H9 (cell line): ENCODE data around the gene TRIM77. TPM values are rescaled to one million over a fixed set of nuclear protein-coding genes. Genes with fewer than 3 reads are reported as not detected.
"Not testable (repeated sequence)": the region's sequence is repeated elsewhere in the genome, so short reads cannot be mapped to it uniquely, and the experiment has no call there.

Experiments used
- DNase-seq: peaks from one replicate; pipeline ENCODE4 v3.0.0-alpha.2; 2017
- H2AFZ ChIP-seq: one replicate; pipeline ENCODE4 v1.6.1; 2013; ENCODE audit warnings: mild to moderate bottlenecking, low read length, control low read depth, moderate library complexity
- H2AK5ac ChIP-seq: 2 replicates; pipeline ENCODE4 v1.6.1; 2013; ENCODE audit warnings: low read length, control low read depth, mixed read lengths; ENCODE audit not compliant: insufficient read length
- H2BK120ac ChIP-seq: one replicate; pipeline ENCODE4 v1.6.1; 2013; ENCODE audit warnings: low read depth, mild to moderate bottlenecking, low read length, control low read depth, inconsistent platforms; ENCODE audit not compliant: poor library complexity, severe bottlenecking
- H2BK12ac ChIP-seq: 2 replicates; pipeline ENCODE4 v1.6.1; 2013; ENCODE audit warnings: low read length, control low read depth, mixed read lengths, low read depth; ENCODE audit not compliant: insufficient read length
- H2BK15ac ChIP-seq: 2 replicates; pipeline ENCODE4 v1.6.1; 2013; ENCODE audit warnings: low read depth, low read length, control low read depth
- H2BK20ac ChIP-seq: one replicate; pipeline ENCODE4 v1.6.1; 2013; ENCODE audit warnings: low read depth, mild to moderate bottlenecking, low read length, control low read depth, inconsistent platforms; ENCODE audit not compliant: poor library complexity, severe bottlenecking
- H2BK5ac ChIP-seq: 2 replicates; pipeline ENCODE4 v1.6.1; 2013; ENCODE audit warnings: low read length, control low read depth, mixed read lengths; ENCODE audit not compliant: insufficient read length
- H3K14ac ChIP-seq: 2 replicates; pipeline ENCODE4 v1.6.1; 2013; ENCODE audit warnings: low read length, control low read depth; ENCODE audit not compliant: insufficient read depth
- H3K18ac ChIP-seq: 2 replicates; pipeline ENCODE4 v1.6.1; 2013; ENCODE audit warnings: low read depth, mild to moderate bottlenecking, mixed read lengths, low read length, control low read depth; ENCODE audit not compliant: insufficient read length
- H3K23ac ChIP-seq: 2 replicates; pipeline ENCODE4 v1.6.1; 2013; ENCODE audit warnings: low read length, control low read depth, mixed read lengths, low read depth; ENCODE audit not compliant: insufficient read length
- H3K23me2 ChIP-seq: 2 replicates; pipeline ENCODE4 v1.6.1; 2013; ENCODE audit warnings: low read depth, mild to moderate bottlenecking, mixed read lengths, low read length, control low read depth; ENCODE audit not compliant: insufficient read length, poor library complexity, severe bottlenecking
- H3K27ac ChIP-seq: 2 replicates; pipeline ENCODE4 v1.5.1; 2013; ENCODE audit warnings: low read length, control low read depth, mixed read lengths, low read depth; ENCODE audit not compliant: insufficient read length
- H3K27me3 ChIP-seq: 2 replicates; pipeline ENCODE4 v1.6.1; 2013; ENCODE audit warnings: low read length, control low read depth, inconsistent platforms; ENCODE audit not compliant: insufficient read depth
- H3K4ac ChIP-seq: 2 replicates; pipeline ENCODE4 v1.6.1; 2013; ENCODE audit warnings: low read depth, mild to moderate bottlenecking, control low read depth, inconsistent platforms, low read length, moderate library complexity
- H3K4me1 ChIP-seq: 2 replicates; pipeline ENCODE4 v1.6.1; 2013; ENCODE audit warnings: low read length, control low read depth, inconsistent platforms; ENCODE audit not compliant: insufficient read depth
- H3K4me2 ChIP-seq: 2 replicates; pipeline ENCODE4 v1.6.1; 2013; ENCODE audit warnings: low read length, control low read depth, mixed read lengths; ENCODE audit not compliant: insufficient read length, insufficient read depth
- H3K56ac ChIP-seq: 2 replicates; pipeline ENCODE4 v1.6.1; 2013; ENCODE audit warnings: low read depth, mild to moderate bottlenecking, mixed read lengths, low read length, control low read depth; ENCODE audit not compliant: insufficient read length
- H3K79me1 ChIP-seq: 2 replicates; pipeline ENCODE4 v1.6.1; 2013; ENCODE audit warnings: low read depth, mild to moderate bottlenecking, moderate library complexity, low read length, control low read depth, inconsistent platforms; ENCODE audit not compliant: insufficient read depth, poor library complexity, severe bottlenecking
- H3K79me2 ChIP-seq: 2 replicates; pipeline ENCODE4 v1.6.1; 2013; ENCODE audit warnings: low read length, control low read depth, inconsistent platforms; ENCODE audit not compliant: insufficient read depth
- H3K9ac ChIP-seq: 2 replicates; pipeline ENCODE4 v1.6.1; 2013; ENCODE audit warnings: low read length, control low read depth, mixed read lengths; ENCODE audit not compliant: insufficient read length; ENCODE audit errors: extremely low read depth
- H3K9me3 ChIP-seq: one replicate; pipeline ENCODE4 v1.6.1; 2013; ENCODE audit warnings: low read depth, low read length, inconsistent platforms; ENCODE audit not compliant: control insufficient read depth
- H3T11ph ChIP-seq: one replicate; pipeline ENCODE4 v1.6.1; 2013; ENCODE audit warnings: mild to moderate bottlenecking, low read length, control low read depth, inconsistent platforms
- H4K20me1 ChIP-seq: one replicate; pipeline ENCODE4 v1.6.1; 2013; ENCODE audit not compliant: control insufficient read depth, insufficient read length, insufficient read depth
- H4K5ac ChIP-seq: 2 replicates; pipeline ENCODE4 v1.6.1; 2013; ENCODE audit warnings: low read depth, mild to moderate bottlenecking, mixed read lengths, low read length, control low read depth; ENCODE audit not compliant: insufficient read length
- H4K8ac ChIP-seq: replicated peaks from 2 replicates; pipeline ENCODE4 v1.6.1; 2013; ENCODE audit warnings: low read length, control low read depth, mixed read lengths, low read depth; ENCODE audit not compliant: insufficient read length
- H4K91ac ChIP-seq: 2 replicates; pipeline ENCODE4 v1.6.1; 2013; ENCODE audit warnings: low read depth, mild to moderate bottlenecking, moderate library complexity, mixed read lengths, low read length, control low read depth; ENCODE audit not compliant: insufficient read length
- H3K27ac Mint-ChIP-seq, 3 experiments: 2 replicates in 2 of 3; 3 replicates in 1 of 3; pipeline ENCODE4 v1.8.0; 2020 to 2021; ENCODE audit warnings: mixed read lengths in 3 of 3, mild to moderate bottlenecking in 1 of 3, moderate library complexity in 1 of 3
- H3K27me3 Mint-ChIP-seq: 2 replicates; pipeline ENCODE4 v1.8.0; 2021; ENCODE audit warnings: low read depth, mild to moderate bottlenecking, moderate library complexity, mixed read lengths
- H3K36me3 Mint-ChIP-seq, 3 experiments: 2 replicates in 2 of 3; 3 replicates in 1 of 3; pipeline ENCODE4 v1.8.0; 2020 to 2021; ENCODE audit warnings: low read depth in 3 of 3, mixed read lengths in 3 of 3; ENCODE audit not compliant: insufficient read depth in 1 of 3
- H3K4me1 Mint-ChIP-seq, 2 experiments: 2 replicates each; pipeline ENCODE4 v1.8.0; 2020; ENCODE audit warnings: mixed read lengths in 2 of 2
- H3K4me3 Mint-ChIP-seq, 2 experiments: 2 replicates in 1 of 2; 3 replicates in 1 of 2; pipeline ENCODE4 v1.8.0; 2020 to 2021; ENCODE audit warnings: mild to moderate bottlenecking in 2 of 2, mixed read lengths in 2 of 2, moderate library complexity in 1 of 2
- H3K9me3 Mint-ChIP-seq, 2 experiments: 2 replicates in 1 of 2; 3 replicates in 1 of 2; pipeline ENCODE4 v1.8.0; 2020; ENCODE audit warnings: mild to moderate bottlenecking in 2 of 2, mixed read lengths in 2 of 2, moderate library complexity in 1 of 2
- WGBS: extraction: QIAGEN DNeasy Blood & Tissue Kit; methylation state at CpG from one replicate; pipeline ENCODE4 v1.1.7; 2013; ENCODE audit warnings: missing lambda C conversion rate, low lambda C conversion rate, mixed read lengths; ENCODE audit not compliant: insufficient read length; ENCODE audit errors: extremely low coverage; 5-methylcytosine and 5-hydroxymethylcytosine counted together
- total RNA-seq: library from RNA; stranded (reverse); gene quantifications from 2 replicates; pipeline ENCODE4 v1.2.1, GENCODE V29; 2021

The TRIM77 gene
- total RNA-seq, 1 experiment from 2014 or later = not detected

- no CpG with 5 or more reads among the region's 4 CpGs for WGBS
- H3T11ph ChIP-seq, DNase-seq: not testable (repeated sequence)
Observed at GRCh38 chr11:89707080-89707479, 3.0 kb upstream of the TRIM77 start.

GRCh38 chr11:89724866-89725498, 14.9 kb downstream of the TRIM77 start:
- not testable (repeated sequence) for H3K79me2 ChIP-seq, H2BK120ac ChIP-seq, H2BK12ac ChIP-seq, H3T11ph ChIP-seq, H3K4ac ChIP-seq, H3K4me2 ChIP-seq, H2AK5ac ChIP-seq, H4K91ac ChIP-seq, H3K27me3 Mint-ChIP-seq, H3K27ac ChIP-seq, H2BK5ac ChIP-seq, H4K20me1 ChIP-seq, H3K23me2 ChIP-seq, H2BK15ac ChIP-seq, H3K14ac ChIP-seq, H3K27me3 ChIP-seq, H3K9me3 Mint-ChIP-seq, H4K8ac ChIP-seq, H2AFZ ChIP-seq, H3K23ac ChIP-seq, H3K9ac ChIP-seq, H3K56ac ChIP-seq, H3K79me1 ChIP-seq, H4K5ac ChIP-seq, H3K4me1 Mint-ChIP-seq, H3K4me3 Mint-ChIP-seq, H3K18ac ChIP-seq, H2BK20ac ChIP-seq, H3K9me3 ChIP-seq, DNase-seq, H3K4me1 ChIP-seq, H3K27ac Mint-ChIP-seq, H3K36me3 Mint-ChIP-seq
- WGBS = no CpG with 5 or more reads among the region's 2 CpGs

More at GRCh38 chr11:89707080-89707479, 3.0 kb upstream of the TRIM77 start:
- H4K8ac ChIP-seq, H4K5ac ChIP-seq, H3K4me1 Mint-ChIP-seq, H3K36me3 Mint-ChIP-seq, H2BK15ac ChIP-seq, H3K23ac ChIP-seq, H3K4me2 ChIP-seq, H3K9me3 Mint-ChIP-seq, H3K4me3 Mint-ChIP-seq, H3K79me2 ChIP-seq, H2BK20ac ChIP-seq, H3K18ac ChIP-seq, H3K9me3 ChIP-seq, H3K27ac ChIP-seq, H2BK5ac ChIP-seq, H3K79me1 ChIP-seq, H2BK120ac ChIP-seq, H3K4ac ChIP-seq, H2BK12ac ChIP-seq, H3K23me2 ChIP-seq, H2AK5ac ChIP-seq, H3K27me3 Mint-ChIP-seq, H2AFZ ChIP-seq, H4K91ac ChIP-seq, H3K9ac ChIP-seq, H3K56ac ChIP-seq, H3K14ac ChIP-seq, H4K20me1 ChIP-seq, H3K27me3 ChIP-seq, H3K4me1 ChIP-seq: not testable (repeated sequence)
- peak overlapping the region in 1 of 3 experiments; percentile 43; a peak in 1 of 7 replicates for H3K27ac Mint-ChIP-seq
